GM23338 (cell line): ENCODE measurements around the gene AVPR1A. TPM values are rescaled to one million over a fixed set of nuclear protein-coding genes. Genes with fewer than 3 reads are reported as not detected.

Experiments
- ATAC-seq: fragments of 200-7000 bp; cut with Tn5 transposase; 3 replicates; pipeline ENCODE4 v1.9.1; 2020
- DNase-seq: peaks from one replicate; pipeline ENCODE4 v3.0.0-alpha.2; 2015; ENCODE audit warnings: low spot score
- H2AFZ ChIP-seq: fragments of 200-600 bp; sonication (generic); 2 replicates; pipeline ENCODE4 v1.8.0; 2016; ENCODE audit warnings: antibody characterized with exemption, mild to moderate bottlenecking, moderate library complexity
- H3F3A ChIP-seq: fragments of 200-600 bp; sonication (generic); replicated peaks from 2 replicates; pipeline ENCODE4 v1.8.0; 2017; ENCODE audit warnings: antibody characterized with exemption, mixed run types, low read depth
- H3K27ac ChIP-seq: fragments of 200-600 bp; sonication (generic); 2 replicates; pipeline ENCODE4 v1.6.1; 2016; ENCODE audit warnings: low read depth
- H3K27me3 ChIP-seq: fragments of 200-600 bp; sonication (generic); 2 replicates; pipeline ENCODE4 v1.8.0; 2016; ENCODE audit warnings: mild to moderate bottlenecking, mixed run types, moderate library complexity; ENCODE audit not compliant: insufficient read depth
- H3K36me3 ChIP-seq: fragments of 200-600 bp; sonication (generic); 2 replicates; pipeline ENCODE4 v1.8.0; 2016; ENCODE audit warnings: mild to moderate bottlenecking; ENCODE audit not compliant: insufficient read depth
- H3K4me1 ChIP-seq: fragments of 200-600 bp; sonication (generic); 2 replicates; pipeline ENCODE4 v1.8.0; 2016; ENCODE audit warnings: mild to moderate bottlenecking, moderate library complexity; ENCODE audit not compliant: insufficient read depth
- H3K4me2 ChIP-seq: fragments of 200-600 bp; sonication (generic); 2 replicates; pipeline ENCODE4 v1.7.1; 2017; ENCODE audit warnings: mixed run types
- H3K4me3 ChIP-seq: fragments of 200-600 bp; sonication (generic); 2 replicates; pipeline ENCODE4 v1.6.1; 2016; ENCODE audit warnings: mixed run types
- H3K79me2 ChIP-seq: fragments of 200-600 bp; sonication (generic); replicated peaks from 2 replicates; pipeline ENCODE4 v1.8.0; 2017; ENCODE audit warnings: mild to moderate bottlenecking; ENCODE audit not compliant: insufficient read depth
- H3K9me2 ChIP-seq: fragments of 200-600 bp; sonication (generic); 2 replicates; pipeline ENCODE4 v1.8.0; 2017; ENCODE audit not compliant: insufficient read depth
- H4K20me1 ChIP-seq: fragments of 200-600 bp; sonication (generic); replicated peaks from 2 replicates; pipeline ENCODE4 v1.8.0; 2017; ENCODE audit warnings: mild to moderate bottlenecking; ENCODE audit not compliant: insufficient read depth
- H3K27ac Mint-ChIP-seq: 2 replicates; pipeline ENCODE4 v1.8.0; 2020; ENCODE audit warnings: inconsistent platforms, mild to moderate bottlenecking, moderate library complexity, mixed read lengths
- H3K27me3 Mint-ChIP-seq: 3 replicates; pipeline ENCODE4 v1.8.0; 2022; ENCODE audit warnings: low read depth, mild to moderate bottlenecking, moderate library complexity, mixed read lengths, inconsistent platforms; ENCODE audit not compliant: insufficient read depth, poor library complexity
- H3K36me3 Mint-ChIP-seq: 3 replicates; pipeline ENCODE4 v1.8.0; 2021; ENCODE audit warnings: low read depth, mild to moderate bottlenecking, inconsistent platforms, moderate library complexity, mixed read lengths
- H3K4me1 Mint-ChIP-seq: 3 replicates; pipeline ENCODE4 v1.8.0; 2020; ENCODE audit warnings: mild to moderate bottlenecking, inconsistent platforms, mixed read lengths
- H3K4me3 Mint-ChIP-seq: 3 replicates; pipeline ENCODE4 v1.8.0; 2021; ENCODE audit warnings: moderate library complexity, mild to moderate bottlenecking, inconsistent platforms, mixed read lengths
- H3K9me3 Mint-ChIP-seq: 3 replicates; pipeline ENCODE4 v1.8.0; 2020; ENCODE audit warnings: moderate library complexity, mild to moderate bottlenecking, inconsistent platforms, mixed read lengths
- CREB1 ChIP-seq: fragments of 250-450 bp; sonication (Bioruptor Pico); IDR thresholded peaks from 2 replicates; pipeline ENCODE4 v1.5.0; 2020; ENCODE audit warnings: low read depth, mild to moderate bottlenecking, moderate library complexity
- CTCF ChIP-seq, 2 experiments: fragments of 200-600 bp in 1 of 2; sonication (generic) in 1 of 2; conservative IDR thresholded peaks; 2 replicates each; pipeline versions ENCODE4 v1.5.1 to v1.6.1; 2016 to 2017; ENCODE audit warnings: antibody characterized with exemption in 2 of 2, low read depth in 2 of 2, mild to moderate bottlenecking in 2 of 2, moderate library complexity in 1 of 2
- EZH2 ChIP-seq: fragments of 200-600 bp; sonication (generic); IDR thresholded peaks from one replicate; pipeline ENCODE4 v1.8.0; 2017; ENCODE audit warnings: antibody characterized with exemption, mild to moderate bottlenecking, low read depth; ENCODE audit not compliant: unreplicated experiment
- EZH2phosphoT487 ChIP-seq: fragments of 200-600 bp; sonication (generic); IDR thresholded peaks from one replicate; pipeline ENCODE4 v1.8.1; 2018; ENCODE audit warnings: antibody characterized with exemption; ENCODE audit not compliant: unreplicated experiment
- JUNB ChIP-seq: IDR thresholded peaks from one replicate; pipeline ENCODE4 v1.6.1; 2016; ENCODE audit warnings: antibody characterized with exemption; ENCODE audit not compliant: unreplicated experiment
- STAT1 ChIP-seq: IDR thresholded peaks from one replicate; pipeline ENCODE4 v1.6.1; 2016; ENCODE audit warnings: antibody characterized with exemption; ENCODE audit not compliant: unreplicated experiment
- ZNF114 ChIP-seq: fragments of 250-450 bp; sonication (Bioruptor Pico); IDR thresholded peaks from 2 replicates; pipeline ENCODE4 v1.5.0; 2020; ENCODE audit warnings: mild to moderate bottlenecking, moderate library complexity
- ZNF331 ChIP-seq: fragments of 250-450 bp; sonication (Bioruptor Pico); IDR thresholded peaks from 2 replicates; pipeline ENCODE4 v1.5.0; 2020; ENCODE audit warnings: low read depth, mild to moderate bottlenecking, moderate library complexity
- polyA plus RNA-seq: library from polyadenylated mRNA; unstranded; fragments of >200 nt; fragmentation: Nextera tagmentation; extraction: Ambion mirVana; gene quantifications from 2 replicates; pipeline ENCODE4 v1.2.1, GENCODE V29; 2016
- total RNA-seq: library from RNA; depleted of rRNA; stranded (reverse); fragments of >200 nt; shearing (Covaris generic); gene quantifications from 2 replicates; pipeline ENCODE4 v1.2.3, GENCODE V29; 2014
- TF ChIP-seq, protein P1 (sequence below): fragments of 250-450 bp; sonication (Bioruptor Pico); IDR thresholded peaks from 2 replicates; pipeline ENCODE4 v1.5.0; 2020; ENCODE audit warnings: mild to moderate bottlenecking, moderate library complexity
- TF ChIP-seq, protein P2 (sequence below): IDR thresholded peaks from 2 replicates; pipeline ENCODE4 v1.6.1; 2016; ENCODE audit warnings: antibody characterized with exemption

AVPR1A gene
- total and polyA plus RNA-seq, 2 experiments from 2014 or later, result 0.24 TPM; not detected in 1

- H3K27ac ChIP-seq, result no peak overlapping the region
- Mint-ChIP-seq H3K4me1 (no peaks in the 10 kb centered on the region), H3K27ac (no peak overlapping the region), H3K36me3 (no peaks in the 10 kb centered on the region), H3K9me3 (no peaks in the 10 kb centered on the region), H3K27me3 (no peaks in the 10 kb centered on the region), H3K4me3 (no peak overlapping the region)
- H3F3A ChIP-seq, result no peaks in the 10 kb centered on the region
- no peak for DNase-seq
- no peaks in the 10 kb centered on the region for H3K9me2 ChIP-seq
- H4K20me1 ChIP-seq, result no peaks in the 10 kb centered on the region
- H3K36me3 ChIP-seq, result no peaks in the 10 kb centered on the region
- no peak overlapping the region for H3K4me2 ChIP-seq
- no peak overlapping the region for H2AFZ ChIP-seq
- TF ChIP-seq EZH2phosphoT487, result no peak
- H3K27me3 ChIP-seq, result no peaks in the 10 kb centered on the region
- no peaks in the 10 kb centered on the region for H3K4me1 ChIP-seq
- H3K4me3 ChIP-seq, result no peak overlapping the region
- no peaks in the 10 kb centered on the region for H3K79me2 ChIP-seq
- no peak for ATAC-seq
Observed at GRCh38 chr12:63196168-63196567, 45.2 kb upstream of the AVPR1A start.

- H4K20me1 ChIP-seq, result no peaks in the 10 kb centered on the region
- H3K27me3 ChIP-seq, result no peaks in the 10 kb centered on the region
- Mint-ChIP-seq H3K27ac (no peak overlapping the region), H3K4me1 (no peaks in the 10 kb centered on the region), H3K4me3 (no peak overlapping the region), H3K9me3 (peaks cover 62% of the 10 kb centered on the region), H3K27me3 (no peaks in the 10 kb centered on the region), H3K36me3 (peaks cover 43% of the 10 kb centered on the region)
- no peaks in the 10 kb centered on the region for H3K9me2 ChIP-seq
- DNase-seq, result no peak
- H3F3A ChIP-seq, result no peaks in the 10 kb centered on the region
- no peak overlapping the region for H2AFZ ChIP-seq
- H3K79me2 ChIP-seq, result no peaks in the 10 kb centered on the region
- H3K4me3 ChIP-seq, result no peak overlapping the region
- no peak for ATAC-seq
- H3K27ac ChIP-seq, result no peak overlapping the region
- 0 out of 2 replicates have a peak, but pooled peaks cover 4% of the 10 kb centered on the region for H3K36me3 ChIP-seq
- H3K4me1 ChIP-seq, result no peaks in the 10 kb centered on the region
- no peak overlapping the region for H3K4me2 ChIP-seq
- TF ChIP-seq, protein P1, sequence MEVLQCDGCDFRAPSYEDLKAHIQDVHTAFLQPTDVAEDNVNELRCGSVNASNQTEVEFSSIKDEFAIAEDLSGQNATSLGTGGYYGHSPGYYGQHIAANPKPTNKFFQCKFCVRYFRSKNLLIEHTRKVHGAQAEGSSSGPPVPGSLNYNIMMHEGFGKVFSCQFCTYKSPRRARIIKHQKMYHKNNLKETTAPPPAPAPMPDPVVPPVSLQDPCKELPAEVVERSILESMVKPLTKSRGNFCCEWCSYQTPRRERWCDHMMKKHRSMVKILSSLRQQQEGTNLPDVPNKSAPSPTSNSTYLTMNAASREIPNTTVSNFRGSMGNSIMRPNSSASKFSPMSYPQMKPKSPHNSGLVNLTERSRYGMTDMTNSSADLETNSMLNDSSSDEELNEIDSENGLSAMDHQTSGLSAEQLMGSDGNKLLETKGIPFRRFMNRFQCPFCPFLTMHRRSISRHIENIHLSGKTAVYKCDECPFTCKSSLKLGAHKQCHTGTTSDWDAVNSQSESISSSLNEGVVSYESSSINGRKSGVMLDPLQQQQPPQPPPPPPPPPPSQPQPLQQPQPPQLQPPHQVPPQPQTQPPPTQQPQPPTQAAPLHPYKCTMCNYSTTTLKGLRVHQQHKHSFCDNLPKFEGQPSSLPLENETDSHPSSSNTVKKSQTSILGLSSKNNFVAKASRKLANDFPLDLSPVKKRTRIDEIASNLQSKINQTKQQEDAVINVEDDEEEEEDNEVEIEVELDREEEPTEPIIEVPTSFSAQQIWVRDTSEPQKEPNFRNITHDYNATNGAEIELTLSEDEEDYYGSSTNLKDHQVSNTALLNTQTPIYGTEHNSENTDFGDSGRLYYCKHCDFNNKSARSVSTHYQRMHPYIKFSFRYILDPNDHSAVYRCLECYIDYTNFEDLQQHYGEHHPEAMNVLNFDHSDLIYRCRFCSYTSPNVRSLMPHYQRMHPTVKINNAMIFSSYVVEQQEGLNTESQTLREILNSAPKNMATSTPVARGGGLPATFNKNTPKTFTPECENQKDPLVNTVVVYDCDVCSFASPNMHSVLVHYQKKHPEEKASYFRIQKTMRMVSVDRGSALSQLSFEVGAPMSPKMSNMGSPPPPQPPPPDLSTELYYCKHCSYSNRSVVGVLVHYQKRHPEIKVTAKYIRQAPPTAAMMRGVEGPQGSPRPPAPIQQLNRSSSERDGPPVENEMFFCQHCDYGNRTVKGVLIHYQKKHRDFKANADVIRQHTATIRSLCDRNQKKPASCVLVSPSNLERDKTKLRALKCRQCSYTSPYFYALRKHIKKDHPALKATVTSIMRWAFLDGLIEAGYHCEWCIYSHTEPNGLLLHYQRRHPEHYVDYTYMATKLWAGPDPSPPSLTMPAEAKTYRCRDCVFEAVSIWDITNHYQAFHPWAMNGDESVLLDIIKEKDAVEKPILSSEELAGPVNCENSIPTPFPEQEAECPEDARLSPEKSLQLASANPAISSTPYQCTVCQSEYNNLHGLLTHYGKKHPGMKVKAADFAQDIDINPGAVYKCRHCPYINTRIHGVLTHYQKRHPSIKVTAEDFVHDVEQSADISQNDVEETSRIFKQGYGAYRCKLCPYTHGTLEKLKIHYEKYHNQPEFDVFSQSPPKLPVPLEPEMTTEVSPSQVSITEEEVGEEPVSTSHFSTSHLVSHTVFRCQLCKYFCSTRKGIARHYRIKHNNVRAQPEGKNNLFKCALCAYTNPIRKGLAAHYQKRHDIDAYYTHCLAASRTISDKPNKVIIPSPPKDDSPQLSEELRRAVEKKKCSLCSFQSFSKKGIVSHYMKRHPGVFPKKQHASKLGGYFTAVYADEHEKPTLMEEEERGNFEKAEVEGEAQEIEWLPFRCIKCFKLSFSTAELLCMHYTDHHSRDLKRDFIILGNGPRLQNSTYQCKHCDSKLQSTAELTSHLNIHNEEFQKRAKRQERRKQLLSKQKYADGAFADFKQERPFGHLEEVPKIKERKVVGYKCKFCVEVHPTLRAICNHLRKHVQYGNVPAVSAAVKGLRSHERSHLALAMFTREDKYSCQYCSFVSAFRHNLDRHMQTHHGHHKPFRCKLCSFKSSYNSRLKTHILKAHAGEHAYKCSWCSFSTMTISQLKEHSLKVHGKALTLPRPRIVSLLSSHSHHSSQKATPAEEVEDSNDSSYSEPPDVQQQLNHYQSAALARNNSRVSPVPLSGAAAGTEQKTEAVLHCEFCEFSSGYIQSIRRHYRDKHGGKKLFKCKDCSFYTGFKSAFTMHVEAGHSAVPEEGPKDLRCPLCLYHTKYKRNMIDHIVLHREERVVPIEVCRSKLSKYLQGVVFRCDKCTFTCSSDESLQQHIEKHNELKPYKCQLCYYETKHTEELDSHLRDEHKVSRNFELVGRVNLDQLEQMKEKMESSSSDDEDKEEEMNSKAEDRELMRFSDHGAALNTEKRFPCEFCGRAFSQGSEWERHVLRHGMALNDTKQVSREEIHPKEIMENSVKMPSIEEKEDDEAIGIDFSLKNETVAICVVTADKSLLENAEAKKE (CRISPR knock-in tag), result no peak
- TF ChIP-seq, protein P2, sequence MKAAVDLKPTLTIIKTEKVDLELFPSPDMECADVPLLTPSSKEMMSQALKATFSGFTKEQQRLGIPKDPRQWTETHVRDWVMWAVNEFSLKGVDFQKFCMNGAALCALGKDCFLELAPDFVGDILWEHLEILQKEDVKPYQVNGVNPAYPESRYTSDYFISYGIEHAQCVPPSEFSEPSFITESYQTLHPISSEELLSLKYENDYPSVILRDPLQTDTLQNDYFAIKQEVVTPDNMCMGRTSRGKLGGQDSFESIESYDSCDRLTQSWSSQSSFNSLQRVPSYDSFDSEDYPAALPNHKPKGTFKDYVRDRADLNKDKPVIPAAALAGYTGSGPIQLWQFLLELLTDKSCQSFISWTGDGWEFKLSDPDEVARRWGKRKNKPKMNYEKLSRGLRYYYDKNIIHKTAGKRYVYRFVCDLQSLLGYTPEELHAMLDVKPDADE, result no peak
- no peak for TF ChIP-seq ZNF331 (CRISPR knock-in tag)
- no peak for TF ChIP-seq CREB1 (CRISPR knock-in tag)
- TF ChIP-seq CTCF (conservative IDR thresholded peaks at IDR 0.05; ENCODE audit: low read depth in 2 of 2), result no peak
- no peak for TF ChIP-seq EZH2
- no peak for TF ChIP-seq ZNF114 (CRISPR knock-in tag)
- TF ChIP-seq EZH2phosphoT487, result no peak
- TF ChIP-seq JUNB, result no peak
- TF ChIP-seq STAT1, result no peak
Observed at GRCh38 chr12:63179224-63179623, 28.2 kb upstream of the AVPR1A start.
